ENCODE measurements around the gene MLST8. TPM values are rescaled to one million over a fixed set of nuclear protein-coding genes. Genes with fewer than 3 reads are reported as not detected.

The MLST8 gene
- total RNA-seq, 1 experiment from 2014 or later: 58.0 TPM

DNA sequence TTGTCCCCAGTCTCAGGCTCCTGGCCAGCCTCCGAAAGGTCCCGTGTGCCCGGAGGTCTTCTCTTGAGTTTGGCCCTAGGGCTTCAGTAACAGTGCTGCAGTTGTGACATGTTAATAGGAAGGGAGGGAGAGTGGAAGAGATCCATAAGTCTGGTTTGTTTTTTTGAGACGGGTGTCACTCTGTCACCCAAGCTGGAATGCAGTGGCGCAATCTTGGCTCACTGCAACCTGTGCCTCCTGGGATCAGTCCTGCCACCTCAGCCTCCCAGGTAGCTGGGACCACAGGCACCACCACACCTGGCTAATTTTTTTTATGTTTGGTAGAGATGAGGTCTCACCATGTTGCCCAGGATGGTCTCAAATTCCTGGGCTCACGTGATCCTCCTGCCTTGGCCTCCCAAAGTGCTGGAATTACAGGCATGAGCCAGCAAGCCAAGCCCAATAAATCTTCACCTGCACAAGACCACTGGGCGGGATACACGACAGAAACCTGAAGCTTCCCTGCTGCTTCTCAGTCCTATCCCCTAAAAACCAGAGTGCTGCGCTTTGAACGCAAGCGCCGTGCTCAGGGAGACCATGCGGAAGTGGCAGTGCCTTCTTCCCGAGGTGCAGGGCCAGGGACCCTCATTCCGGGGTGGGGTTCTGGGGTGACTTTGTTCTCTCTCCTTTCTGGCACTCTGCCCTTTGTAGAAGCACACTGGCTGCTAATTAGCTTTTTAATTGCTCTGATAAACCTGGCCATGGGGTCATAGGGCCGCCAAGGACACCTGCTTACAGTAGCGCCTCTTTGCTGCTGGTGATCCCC is 38.8 kb upstream of the MLST8 start:
- Mint-ChIP-seq H3K27ac (ENCODE audit: unreplicated experiment) (no peak overlapping the region), H3K9me3 (ENCODE audit: low read depth, unreplicated experiment) (no peaks in the 10 kb centered on the region), H3K4me1 (ENCODE audit: low read depth, unreplicated experiment) (peaks cover 33% of the 10 kb centered on the region), H3K4me3 (ENCODE audit: low read depth, unreplicated experiment) (no peak overlapping the region), H3K36me3 (ENCODE audit: insufficient read depth, unreplicated experiment) (peaks cover 58% of the 10 kb centered on the region), H3K27me3 (ENCODE audit: unreplicated experiment) (no peaks in the 10 kb centered on the region)
- TF ChIP-seq, protein P1, sequence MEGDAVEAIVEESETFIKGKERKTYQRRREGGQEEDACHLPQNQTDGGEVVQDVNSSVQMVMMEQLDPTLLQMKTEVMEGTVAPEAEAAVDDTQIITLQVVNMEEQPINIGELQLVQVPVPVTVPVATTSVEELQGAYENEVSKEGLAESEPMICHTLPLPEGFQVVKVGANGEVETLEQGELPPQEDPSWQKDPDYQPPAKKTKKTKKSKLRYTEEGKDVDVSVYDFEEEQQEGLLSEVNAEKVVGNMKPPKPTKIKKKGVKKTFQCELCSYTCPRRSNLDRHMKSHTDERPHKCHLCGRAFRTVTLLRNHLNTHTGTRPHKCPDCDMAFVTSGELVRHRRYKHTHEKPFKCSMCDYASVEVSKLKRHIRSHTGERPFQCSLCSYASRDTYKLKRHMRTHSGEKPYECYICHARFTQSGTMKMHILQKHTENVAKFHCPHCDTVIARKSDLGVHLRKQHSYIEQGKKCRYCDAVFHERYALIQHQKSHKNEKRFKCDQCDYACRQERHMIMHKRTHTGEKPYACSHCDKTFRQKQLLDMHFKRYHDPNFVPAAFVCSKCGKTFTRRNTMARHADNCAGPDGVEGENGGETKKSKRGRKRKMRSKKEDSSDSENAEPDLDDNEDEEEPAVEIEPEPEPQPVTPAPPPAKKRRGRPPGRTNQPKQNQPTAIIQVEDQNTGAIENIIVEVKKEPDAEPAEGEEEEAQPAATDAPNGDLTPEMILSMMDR (IDR thresholded peaks at IDR 0.05; ENCODE audit: unreplicated experiment): no peak
- intact Hi-C loops (cut with micrococcal nuclease; ENCODE audit: unreplicated experiment): no loop called here
- CTCF ChIA-PET: no interaction called here
- no peak for DNase-seq
- BruUV-seq (replicated peaks): no TSS peak

DNA sequence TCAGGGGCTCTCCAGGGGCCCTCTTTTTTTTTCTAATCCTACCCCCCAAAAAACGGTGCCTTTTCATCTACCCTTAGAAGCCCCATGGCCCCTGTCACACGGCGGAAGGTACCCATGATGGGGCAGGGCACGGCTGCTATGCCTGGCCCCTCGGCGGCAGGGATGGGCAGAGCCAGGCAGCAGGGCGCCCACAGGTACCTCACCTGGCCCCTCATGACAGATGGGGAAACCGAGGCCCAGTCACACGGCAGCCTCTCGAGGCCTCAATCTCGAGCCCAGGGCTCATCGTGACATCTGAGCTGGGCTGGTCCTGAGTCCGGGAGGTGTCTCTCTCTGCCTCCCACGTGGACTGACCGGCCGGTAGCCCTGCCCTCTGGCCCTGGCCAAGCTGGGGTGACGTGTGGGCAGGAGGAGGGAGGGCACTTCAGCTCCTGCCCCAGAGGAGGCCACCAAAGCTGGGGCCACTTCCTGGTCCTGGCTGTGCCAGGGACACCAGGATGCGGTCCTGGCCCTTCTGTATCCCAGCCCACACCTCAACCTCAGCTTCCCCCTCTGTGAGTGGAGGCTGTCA is 38.1 kb upstream of the MLST8 start:
- intact Hi-C loops (cut with micrococcal nuclease; ENCODE audit: unreplicated experiment): no loop called here
- CTCF ChIA-PET: interaction anchor here (1.3 kb wide), 1 partner anchor 9 kb away, joined by 3 read pairs; no protein-coding TSS in a partner anchor
- Mint-ChIP-seq H3K27me3 (ENCODE audit: unreplicated experiment) (no peaks in the 10 kb centered on the region), H3K4me3 (ENCODE audit: low read depth, unreplicated experiment) (no peak overlapping the region), H3K36me3 (ENCODE audit: insufficient read depth, unreplicated experiment) (peaks cover 58% of the 10 kb centered on the region), H3K27ac (ENCODE audit: unreplicated experiment) (no peak overlapping the region), H3K4me1 (ENCODE audit: low read depth, unreplicated experiment) (peaks cover 27% of the 10 kb centered on the region), H3K9me3 (ENCODE audit: low read depth, unreplicated experiment) (no peaks in the 10 kb centered on the region)
- TF ChIP-seq, protein P1 (IDR thresholded peaks at IDR 0.05; ENCODE audit: unreplicated experiment): no peak
- BruUV-seq (replicated peaks): no TSS peak
- DNase-seq: no peak

DNA sequence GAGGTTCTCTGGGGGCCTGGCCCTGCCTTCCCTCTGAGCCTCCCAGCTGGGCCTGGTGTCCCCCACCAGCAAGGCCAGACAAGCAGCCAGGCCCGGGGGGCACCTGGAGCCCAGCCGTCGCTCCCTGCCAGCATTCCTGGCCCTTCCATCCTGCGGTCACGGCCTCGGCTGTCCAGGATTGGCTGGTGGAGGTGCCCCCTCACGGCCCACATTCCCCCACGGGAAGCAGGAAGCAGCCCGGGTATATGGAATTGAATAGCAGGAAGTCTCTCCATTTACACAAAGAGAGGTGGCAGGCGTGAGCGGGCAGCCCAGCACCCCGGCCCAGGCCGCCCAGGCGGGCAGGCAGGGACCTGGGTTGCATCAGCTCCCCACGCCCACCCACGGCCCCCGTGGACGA is 35.2 kb upstream of the MLST8 start:
- Mint-ChIP-seq H3K9me3 (ENCODE audit: low read depth, unreplicated experiment) (no peaks in the 10 kb centered on the region), H3K4me3 (ENCODE audit: low read depth, unreplicated experiment) (no peak overlapping the region), H3K27me3 (ENCODE audit: unreplicated experiment) (no peaks in the 10 kb centered on the region), H3K36me3 (ENCODE audit: insufficient read depth, unreplicated experiment) (peaks cover 66% of the 10 kb centered on the region), H3K4me1 (ENCODE audit: low read depth, unreplicated experiment) (peaks cover 8% of the 10 kb centered on the region), H3K27ac (ENCODE audit: unreplicated experiment) (no peak overlapping the region)
- TF ChIP-seq, protein P1 (IDR thresholded peaks at IDR 0.05; ENCODE audit: unreplicated experiment): no peak
- intact Hi-C loops (cut with micrococcal nuclease; ENCODE audit: unreplicated experiment): no loop called here
- no peak for DNase-seq
- no TSS peak for BruUV-seq (replicated peaks)
- CTCF ChIA-PET: no interaction called here

DNA sequence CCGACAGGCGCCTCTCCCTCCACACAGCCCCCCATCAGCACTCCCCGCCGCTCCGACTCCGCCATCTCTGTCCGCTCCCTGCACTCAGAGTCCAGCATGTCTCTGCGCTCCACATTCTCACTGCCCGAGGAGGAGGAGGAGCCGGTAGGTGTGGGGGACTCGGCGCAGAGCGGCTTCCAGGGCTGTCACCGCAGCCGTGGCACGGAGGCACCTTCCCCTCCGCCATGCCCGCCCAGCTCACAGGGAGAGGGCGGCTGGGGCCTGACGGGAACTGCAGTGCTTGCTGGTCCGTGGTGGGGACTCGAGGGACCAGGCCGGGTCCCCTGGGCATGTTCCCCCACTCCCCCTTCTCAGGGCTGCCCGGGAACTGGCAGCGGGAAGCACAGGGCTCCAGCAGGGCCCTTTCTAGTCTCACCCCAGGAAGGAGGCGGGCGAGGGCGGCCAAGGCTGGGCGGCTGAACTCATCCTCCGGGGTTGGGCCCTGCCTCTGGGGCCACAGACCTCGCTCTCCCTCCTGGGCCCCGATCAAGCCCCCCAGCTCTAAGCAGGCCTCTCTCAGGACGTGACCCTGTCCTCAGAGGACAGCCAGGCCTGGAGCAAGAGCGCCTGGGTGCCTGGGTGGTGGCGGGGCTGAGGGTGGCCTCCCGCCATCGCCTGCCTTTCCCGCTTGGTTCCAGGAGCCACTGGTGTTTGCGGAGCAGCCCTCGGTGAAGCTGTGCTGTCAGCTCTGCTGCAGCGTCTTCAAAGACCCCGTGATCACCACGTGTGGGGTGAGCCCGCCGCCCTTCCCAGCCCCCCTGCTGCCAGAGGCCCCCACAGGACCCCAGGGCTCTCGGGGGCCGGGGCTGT is 34.4 kb upstream of the MLST8 start:
- CTCF ChIA-PET: no interaction called here
- Mint-ChIP-seq H3K36me3 (ENCODE audit: insufficient read depth, unreplicated experiment) (peaks cover 74% of the 10 kb centered on the region), H3K27ac (ENCODE audit: unreplicated experiment) (no peak overlapping the region), H3K4me3 (ENCODE audit: low read depth, unreplicated experiment) (no peak overlapping the region), H3K4me1 (ENCODE audit: low read depth, unreplicated experiment) (peaks cover 6% of the 10 kb centered on the region), H3K27me3 (ENCODE audit: unreplicated experiment) (no peaks in the 10 kb centered on the region), H3K9me3 (ENCODE audit: low read depth, unreplicated experiment) (no peaks in the 10 kb centered on the region)
- no TSS peak for BruUV-seq (replicated peaks)
- intact Hi-C loops (cut with micrococcal nuclease; ENCODE audit: unreplicated experiment): no loop called here
- TF ChIP-seq, protein P1 (IDR thresholded peaks at IDR 0.05; ENCODE audit: unreplicated experiment): no peak
- no peak for DNase-seq

Data from Calu3 (cell line).